Measurements from ENCODE around the gene FOXB1.

DNA sequence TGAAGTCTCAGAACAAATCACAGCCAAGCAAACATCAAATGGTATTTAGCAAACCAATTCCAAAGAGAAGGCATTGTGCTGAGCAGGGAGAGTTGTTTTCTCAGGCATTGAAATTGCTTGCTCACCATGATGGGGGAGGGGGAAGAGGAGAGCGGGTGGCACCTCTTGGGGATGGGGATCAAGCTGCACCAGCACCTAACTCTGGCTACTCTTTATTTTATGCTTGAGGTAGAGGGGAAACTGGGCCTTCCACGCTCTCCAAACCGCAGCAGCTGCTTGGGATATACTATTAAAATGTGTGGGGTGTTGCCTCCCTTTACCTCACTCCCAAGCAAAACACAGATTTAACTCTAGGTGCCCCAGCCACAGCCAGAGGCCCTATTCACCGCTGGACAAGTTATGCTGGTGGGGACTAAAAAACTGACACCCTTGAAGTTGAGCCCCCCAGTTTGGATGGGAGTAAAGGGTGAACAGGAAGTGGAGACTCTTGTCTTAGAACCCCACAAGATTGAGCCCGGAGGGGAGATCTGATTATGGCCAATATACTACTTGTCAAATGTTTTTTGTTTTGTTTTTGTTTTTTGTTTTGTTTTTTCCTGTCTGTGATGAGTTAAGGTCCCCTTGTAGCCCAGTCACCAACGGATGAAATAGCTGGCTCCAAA lies 5.0 kb upstream of the FOXB1 start:
- TF ChIP-seq POLR2A (IDR thresholded peaks at IDR 0.05; ENCODE audit: low read length) (no peak), GATA1 (IDR thresholded peaks at IDR 0.05; ENCODE audit: low read depth, low read length) (no peak)

All from erythroblast (primary cell).